CD14-positive monocyte (primary cell): ENCODE measurements around the gene ARID2. TPM values are rescaled to one million over a fixed set of nuclear protein-coding genes. Genes with fewer than 3 reads are reported as not detected.

Experiments used
- DNase-seq, 3 donors: peaks; one replicate each; pipeline ENCODE4 v3.0.0-alpha.2; 2011 to 2022
- H2AFZ ChIP-seq: 2 replicates; pipeline ENCODE4 v1.6.0; 2012; ENCODE audit warnings: mild to moderate bottlenecking, low read depth, low read length, inconsistent platforms; ENCODE audit not compliant: insufficient read depth, poor library complexity, severe bottlenecking
- H3K27ac ChIP-seq, 2 donors: 1 replicate in 1 of 2; 2 replicates in 1 of 2; pipeline ENCODE4 v1.5.1; 2012 to 2013; ENCODE audit warnings: low read length in 2 of 2, control low read depth in 1 of 2, inconsistent platforms in 1 of 2, low read depth in 1 of 2, mild to moderate bottlenecking in 1 of 2
- H3K27me3 ChIP-seq, 2 donors: one replicate each; pipeline versions ENCODE4 v1.6.0 to v1.6.1; 2011 to 2013; ENCODE audit warnings: low read length in 2 of 2; ENCODE audit not compliant: control insufficient read depth in 2 of 2, insufficient read depth in 2 of 2
- H3K36me3 ChIP-seq, 2 donors: replicated peaks in 1 of 2; 1 replicate in 1 of 2; 2 replicates in 1 of 2; pipeline versions ENCODE4 v1.5.1 to v1.6.1; 2012 to 2013; ENCODE audit warnings: low read length in 2 of 2, control low read depth in 1 of 2, inconsistent platforms in 1 of 2, mild to moderate bottlenecking in 1 of 2; ENCODE audit not compliant: insufficient read depth in 2 of 2, control insufficient read depth in 1 of 2
- H3K4me1 ChIP-seq, 2 donors: 1 replicate in 1 of 2; 2 replicates in 1 of 2; pipeline versions ENCODE4 v1.5.1 to v1.6.1; 2012 to 2013; ENCODE audit warnings: low read length in 2 of 2, control low read depth in 1 of 2, inconsistent platforms in 1 of 2, mild to moderate bottlenecking in 1 of 2, moderate library complexity in 1 of 2; ENCODE audit not compliant: insufficient read depth in 2 of 2, control insufficient read depth in 1 of 2
- H3K4me2 ChIP-seq: replicated peaks from 2 replicates; pipeline ENCODE3; 2012; ENCODE audit warnings: low read length, moderate library complexity, mild to moderate bottlenecking; ENCODE audit not compliant: poor library complexity, severe bottlenecking; ENCODE audit errors: extremely low read depth
- H3K4me3 ChIP-seq, 3 experiments: fragments of 200-600 bp in 1 of 3; sonication (generic) in 1 of 3; replicated peaks in 1 of 3; 1 replicate in 2 of 3; 2 replicates in 1 of 3; pipeline ENCODE4 v1.5.1; 2011 to 2013; ENCODE audit warnings: low read length in 3 of 3, mild to moderate bottlenecking in 3 of 3, control low read depth in 2 of 3, low read depth in 2 of 3, inconsistent platforms in 1 of 3, moderate library complexity in 1 of 3
- H3K79me2 ChIP-seq: 2 replicates; pipeline ENCODE4 v1.6.0; 2012; ENCODE audit warnings: mild to moderate bottlenecking, control low read depth, inconsistent platforms, low read length, moderate library complexity; ENCODE audit not compliant: insufficient read depth
- H3K9ac ChIP-seq: 2 replicates; pipeline ENCODE4 v1.6.0; 2017; ENCODE audit warnings: low read length, mild to moderate bottlenecking; ENCODE audit not compliant: insufficient read depth, poor library complexity, severe bottlenecking
- H3K9me3 ChIP-seq, 2 donors: replicated peaks in 1 of 2; 1 replicate in 1 of 2; 2 replicates in 1 of 2; pipeline versions ENCODE4 v1.5.1 to v1.6.1; 2012 to 2013; ENCODE audit warnings: low read length in 2 of 2, control low read depth in 1 of 2; ENCODE audit not compliant: control insufficient read depth in 1 of 2, insufficient read depth in 1 of 2
- H4K20me1 ChIP-seq: 2 replicates; pipeline ENCODE4 v1.6.0; 2012; ENCODE audit warnings: mild to moderate bottlenecking, low read length, control low read depth, moderate library complexity; ENCODE audit not compliant: insufficient read depth
- H3K27ac Mint-ChIP-seq, 7 donors: one replicate each; pipeline ENCODE4 v1.8.0; 2020; ENCODE audit warnings: mild to moderate bottlenecking in 7 of 7, mixed read lengths in 7 of 7, moderate library complexity in 6 of 7, inconsistent platforms in 2 of 7
- H3K27me3 Mint-ChIP-seq, 3 donors: one replicate each; pipeline ENCODE4 v1.8.0; 2021 to 2022; ENCODE audit warnings: low read depth in 3 of 3, mild to moderate bottlenecking in 3 of 3, mixed read lengths in 3 of 3, moderate library complexity in 3 of 3, inconsistent platforms in 1 of 3
- H3K36me3 Mint-ChIP-seq, 2 donors: one replicate each; pipeline ENCODE4 v1.8.0; 2020; ENCODE audit warnings: mixed read lengths in 2 of 2, inconsistent platforms in 1 of 2, mild to moderate bottlenecking in 1 of 2
- H3K4me1 Mint-ChIP-seq: one replicate; pipeline ENCODE4 v1.8.0; 2020; ENCODE audit warnings: mild to moderate bottlenecking, mixed read lengths
- H3K4me3 Mint-ChIP-seq, 2 donors: one replicate each; pipeline ENCODE4 v1.8.0; 2020; ENCODE audit warnings: mild to moderate bottlenecking in 2 of 2, mixed read lengths in 2 of 2, moderate library complexity in 1 of 2
- H3K9me3 Mint-ChIP-seq, 7 donors: one replicate each; pipeline ENCODE4 v1.8.0; 2020 to 2022; ENCODE audit warnings: mixed read lengths in 7 of 7, mild to moderate bottlenecking in 6 of 7, moderate library complexity in 6 of 7, inconsistent platforms in 2 of 7
- CTCF ChIP-seq: fragments of 200-600 bp; IDR thresholded peaks from one replicate; pipeline ENCODE4 v1.8.0; 2022; ENCODE audit warnings: antibody characterized with exemption, mild to moderate bottlenecking
- WGBS: methylation state at CpG from one replicate; pipeline ENCODE4 v1.1.5; 2013; ENCODE audit warnings: missing lambda C conversion rate; ENCODE audit not compliant: insufficient coverage; 5-methylcytosine and 5-hydroxymethylcytosine counted together
- intact Hi-C, 2 donors: fragments of 100-400 bp; cut with micrococcal nuclease; formaldehyde crosslinking; loops; one replicate each; pipeline versions ENCODE4 v1.15.0 to v1.15.1; 2023
- polyA plus RNA-seq, 3 donors: library from polyadenylated mRNA; depleted of rRNA in 1 of 3; unstranded in 2 of 3; stranded (reverse) in 1 of 3; fragments of 300-500 nt in 2 of 3; fragments of >200 nt in 1 of 3; fragmentation: Illumina TruSeq in 2 of 3; gene quantifications; 1 replicate in 2 of 3; 2 replicates in 1 of 3; pipeline ENCODE4 v1.2.3, GENCODE V29; 2012 to 2021

Gene ARID2
- polyA plus RNA-seq, 3 donors: 3.0 to 8.0 (median 4.7) TPM

- no peak overlapping the region for H2AFZ ChIP-seq
- H4K20me1 ChIP-seq: peaks cover 5% of the 10 kb centered on the region
- DNase-seq: no peak
- no peaks in the 10 kb centered on the region for H3K79me2 ChIP-seq
- no peaks in the 10 kb centered on the region for H3K36me3 ChIP-seq
- H3K4me1 ChIP-seq: no peaks in the 10 kb centered on the region
- peaks cover 11% of the 10 kb centered on the region for H3K4me1 Mint-ChIP-seq
- intact Hi-C loops: no loop called here
- no peaks in the 10 kb centered on the region for H3K27me3 ChIP-seq
- WGBS: no CpG with 5 or more reads among the region's 2 CpGs
- TF ChIP-seq CTCF: no peak
- H3K4me3 ChIP-seq: no peak overlapping the region
- H3K9ac ChIP-seq: no peak overlapping the region
- no peak overlapping the region for H3K4me3 Mint-ChIP-seq
- no peak overlapping the region for H3K27ac Mint-ChIP-seq
- no peak overlapping the region for H3K4me2 ChIP-seq
- peaks cover 3 to 7% of the 10 kb centered on the region in 2 donors for H3K36me3 Mint-ChIP-seq
- peaks cover 0 to 1% (median 0%) of the 10 kb centered on the region in 7 donors for H3K9me3 Mint-ChIP-seq
- no peaks in the 10 kb centered on the region for H3K9me3 ChIP-seq
- H3K27ac ChIP-seq: no peak overlapping the region
- H3K27me3 Mint-ChIP-seq: no peaks in the 10 kb centered on the region
Observed at GRCh38 chr12:45713078-45713477, 16.4 kb upstream of the ARID2 start.

GRCh38 chr12:45718306-45718705 is 11.2 kb upstream of the ARID2 start:
- no peak for DNase-seq
- H3K4me1 Mint-ChIP-seq: peaks cover 38% of the 10 kb centered on the region
- no peak overlapping the region for H2AFZ ChIP-seq
- H3K9me3 ChIP-seq: no peaks in the 10 kb centered on the region
- intact Hi-C loops: no loop called here
- no peak overlapping the region for H3K4me3 ChIP-seq
- H3K36me3 ChIP-seq: no peaks in the 10 kb centered on the region
- peaks cover 0 to 2% of the 10 kb centered on the region in 2 donors for H3K4me1 ChIP-seq
- no peak overlapping the region for H3K4me3 Mint-ChIP-seq
- no peak overlapping the region for H3K27ac Mint-ChIP-seq
- 88% methylated on average over 3 of the region's 4 CpGs for WGBS
- H3K27ac ChIP-seq: no peak overlapping the region
- no peak overlapping the region for H3K4me2 ChIP-seq
- no peaks in the 10 kb centered on the region for H3K27me3 ChIP-seq
- peaks cover 7 to 10% of the 10 kb centered on the region in 2 donors for H3K36me3 Mint-ChIP-seq
- H4K20me1 ChIP-seq: peaks cover 31% of the 10 kb centered on the region
- H3K79me2 ChIP-seq: peaks cover 35% of the 10 kb centered on the region
- TF ChIP-seq CTCF: no peak
- H3K9me3 Mint-ChIP-seq: no peaks in the 10 kb centered on the region
- no peaks in the 10 kb centered on the region for H3K27me3 Mint-ChIP-seq
- H3K9ac ChIP-seq: no peak overlapping the region
